ENCODE measurements around the gene PXYLP1.

The PXYLP1 gene

GRCh38 chr3:141253326-141253725 is 21.7 kb downstream of the PXYLP1 start:
- no peak for DNase-seq

DNA sequence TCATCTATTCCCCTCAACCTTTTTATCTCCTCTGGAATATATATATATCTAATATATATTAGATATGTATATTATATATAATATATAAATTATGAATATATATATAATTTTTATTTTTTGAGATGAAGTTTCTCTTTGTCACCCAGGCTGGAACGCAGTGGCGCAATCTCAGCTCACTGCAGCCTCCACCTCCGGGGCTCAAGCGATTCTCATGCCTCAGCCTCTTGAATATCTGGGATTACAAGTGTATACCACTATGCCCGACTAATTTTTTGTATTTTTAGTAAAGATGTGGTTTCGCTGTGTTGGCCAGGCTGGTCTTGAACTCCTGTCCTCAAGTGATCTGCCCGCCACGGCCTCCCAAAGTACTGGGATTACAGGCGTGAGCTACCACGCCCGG is 22.2 kb downstream of the PXYLP1 start:
- no peak for DNase-seq

DNA sequence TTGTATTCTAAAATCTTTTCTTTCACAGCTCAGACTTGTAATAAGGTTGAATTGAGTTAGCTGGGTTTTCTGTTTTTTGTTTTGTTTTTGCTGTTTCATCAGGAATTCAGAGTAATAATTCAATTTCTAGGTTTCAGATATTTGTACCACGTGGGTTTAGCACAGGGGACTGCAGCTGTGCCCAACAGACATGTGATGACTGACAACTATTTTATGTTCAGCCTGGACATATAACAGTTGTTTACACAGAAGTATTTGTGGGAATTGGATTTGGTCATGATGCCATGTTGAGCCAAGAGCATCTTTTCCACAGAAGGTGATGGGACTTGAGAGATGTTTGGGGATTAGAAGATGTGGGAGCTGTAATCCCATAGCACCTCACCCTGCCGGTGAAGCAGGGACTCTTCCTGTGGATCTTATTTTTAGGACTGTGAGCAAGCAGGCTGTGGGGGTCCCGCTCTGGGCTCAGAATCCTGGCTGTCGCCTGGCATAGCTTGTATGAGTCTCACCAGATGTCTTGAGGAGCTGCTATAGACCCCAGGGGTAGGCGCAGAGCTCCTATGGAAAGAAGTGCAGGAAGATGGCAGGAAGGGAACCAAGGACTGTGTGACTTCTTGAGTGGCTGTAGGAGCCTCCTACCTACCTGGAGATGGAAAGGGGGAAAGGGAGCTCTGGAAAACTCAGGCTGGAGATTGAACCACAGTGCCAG is 23.7 kb downstream of the PXYLP1 start:
- no peak for DNase-seq

DNA sequence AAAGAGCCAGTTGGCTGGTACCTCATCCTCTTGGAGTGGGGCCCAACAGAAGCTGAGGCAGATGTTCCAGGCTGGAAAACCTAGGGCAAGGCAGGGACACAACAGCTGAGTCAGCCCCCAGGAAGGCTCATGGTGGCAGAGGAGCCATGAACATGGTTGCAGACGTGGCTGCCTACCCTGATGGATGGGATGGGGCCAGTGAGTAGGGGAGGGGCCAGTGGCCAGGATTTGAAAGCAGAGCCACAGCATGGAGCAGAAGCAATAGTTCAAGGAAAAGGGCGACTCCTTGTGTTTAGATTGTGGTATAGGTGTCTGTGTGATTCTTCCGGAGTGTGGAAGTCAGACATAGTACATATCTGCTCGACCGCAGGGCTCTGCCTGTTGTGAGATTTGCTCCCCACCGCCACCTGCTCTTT is 24.2 kb downstream of the PXYLP1 start:
- DNase-seq, result peak; percentile 10 to 20

DNA sequence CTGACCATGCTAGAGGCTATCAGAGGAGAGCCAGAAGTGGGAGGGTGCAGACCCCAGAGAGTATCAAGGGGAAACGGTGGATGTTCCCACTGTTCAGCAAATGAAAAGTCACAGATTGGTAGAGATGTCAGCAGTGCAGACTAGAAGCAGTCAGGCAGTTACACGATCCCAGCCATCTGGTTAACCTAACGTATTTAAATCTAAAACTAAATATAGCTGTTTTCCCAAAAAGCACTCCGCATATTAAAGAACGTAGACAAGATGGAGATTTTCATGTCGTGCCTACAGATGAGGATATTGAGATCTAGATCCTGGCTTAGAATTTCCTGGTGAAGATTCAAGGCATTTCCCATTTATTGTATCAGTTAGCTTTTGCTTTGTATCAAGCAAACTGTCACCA is 25.2 kb downstream of the PXYLP1 start:
- DNase-seq, result no peak

DNA sequence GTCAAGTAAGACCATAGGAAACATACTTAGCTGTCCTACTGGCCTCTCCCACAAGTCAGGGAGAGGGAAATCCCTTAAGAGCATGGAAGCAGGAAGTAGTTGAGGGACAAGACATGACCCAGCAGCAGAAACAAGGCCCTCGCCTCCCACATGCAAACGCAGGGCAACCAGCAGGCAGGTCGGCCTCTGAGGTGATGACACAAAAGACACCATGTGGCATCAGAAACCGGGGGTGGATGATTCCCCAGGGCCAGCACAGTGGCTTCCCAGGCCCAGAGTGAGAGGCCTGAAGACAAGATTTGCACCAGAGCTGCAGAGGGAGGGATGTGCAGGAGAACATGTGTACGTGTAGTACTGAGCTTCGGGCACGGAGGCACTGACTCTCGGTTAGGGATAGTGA is 26.3 kb downstream of the PXYLP1 start:
- no peak for DNase-seq

DNA sequence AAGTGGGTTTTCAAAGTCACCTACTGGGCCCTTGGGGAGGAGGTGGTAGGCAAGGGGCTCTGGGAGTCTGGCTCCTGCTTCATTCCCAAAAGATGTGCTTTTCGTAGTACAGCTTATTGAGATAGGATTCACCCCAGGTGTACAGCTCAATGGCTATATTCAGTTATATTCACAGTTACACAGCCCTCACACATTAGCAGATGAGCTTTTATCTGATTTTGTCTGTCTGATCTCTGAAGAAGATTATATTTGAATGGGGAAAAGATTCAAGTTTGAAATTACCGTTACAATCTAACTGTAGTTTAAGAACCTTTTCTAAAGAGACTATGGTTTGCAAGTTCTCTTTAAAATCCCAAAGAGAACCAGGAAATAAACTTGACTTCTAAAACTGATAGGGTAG is 27.3 kb downstream of the PXYLP1 start:
- no peak for DNase-seq

- no peak for DNase-seq
Measured at GRCh38 chr3:141259821-141260629, 28.4 kb downstream of the PXYLP1 start.

DNA sequence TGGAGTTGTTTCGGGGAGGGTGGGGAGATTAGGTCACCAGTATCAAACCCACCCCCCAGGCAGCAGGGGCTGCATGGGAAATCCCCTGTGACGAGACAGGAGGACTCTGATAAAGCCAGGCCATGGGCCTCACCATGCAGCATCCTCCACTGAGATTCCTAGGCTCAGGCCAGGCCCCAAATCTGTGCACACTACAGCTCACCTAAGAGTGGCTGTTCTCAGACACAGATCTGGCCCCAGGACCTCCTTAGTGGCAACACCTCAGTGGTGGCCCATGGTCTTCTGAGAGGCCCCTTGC is 29.0 kb downstream of the PXYLP1 start:
- DNase-seq, result no peak

GRCh38 chr3:141261472-141262307 is 30.1 kb downstream of the PXYLP1 start:
- DNase-seq, result no peak

DNA sequence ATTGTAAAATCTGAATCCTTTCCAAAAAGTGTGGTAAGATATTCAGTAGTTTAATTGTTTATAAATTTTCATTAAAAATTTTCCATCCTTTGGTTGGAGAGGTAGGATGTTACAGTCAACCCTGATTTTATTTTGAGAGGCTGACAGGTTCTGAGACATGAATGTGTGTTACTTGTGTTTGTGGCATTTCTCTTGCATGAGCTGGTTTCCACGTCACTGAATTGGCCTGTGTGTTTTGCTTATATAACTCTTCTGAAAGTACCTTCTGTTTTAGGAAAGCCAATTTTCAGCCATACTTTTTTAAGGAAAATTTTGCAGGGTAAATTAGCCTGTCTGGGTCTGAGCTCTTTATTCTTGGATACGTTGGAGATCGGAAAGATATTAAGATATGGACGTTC is 30.7 kb downstream of the PXYLP1 start:
- no peak for DNase-seq

DNA sequence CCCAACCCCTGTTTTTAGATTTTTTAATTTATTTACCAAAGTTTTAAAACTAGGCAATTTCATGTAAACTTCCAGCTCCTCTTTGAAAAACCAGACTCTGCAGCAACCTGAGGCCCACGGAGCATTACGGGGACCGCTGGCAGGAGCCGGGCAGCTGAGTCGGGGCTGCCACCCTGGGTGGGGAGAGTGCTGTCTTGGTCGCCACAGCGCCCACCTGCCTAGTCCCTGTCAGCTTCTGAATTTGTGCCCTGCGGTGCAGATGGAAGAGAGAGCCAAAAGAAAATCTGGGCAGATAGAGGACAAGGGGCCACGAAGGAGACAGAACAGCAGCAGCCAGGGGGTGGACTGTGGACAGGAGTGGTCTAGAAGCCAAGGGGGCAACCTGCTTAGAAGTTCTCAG is 34.6 kb downstream of the PXYLP1 start:
- DNase-seq, result no peak

GRCh38 chr3:141266797-141267555 is 35.4 kb downstream of the PXYLP1 start:
- peak; percentile 14 to 18 for DNase-seq

GRCh38 chr3:141267629-141268028 is 36.0 kb downstream of the PXYLP1 start:
- no peak for DNase-seq

DNA sequence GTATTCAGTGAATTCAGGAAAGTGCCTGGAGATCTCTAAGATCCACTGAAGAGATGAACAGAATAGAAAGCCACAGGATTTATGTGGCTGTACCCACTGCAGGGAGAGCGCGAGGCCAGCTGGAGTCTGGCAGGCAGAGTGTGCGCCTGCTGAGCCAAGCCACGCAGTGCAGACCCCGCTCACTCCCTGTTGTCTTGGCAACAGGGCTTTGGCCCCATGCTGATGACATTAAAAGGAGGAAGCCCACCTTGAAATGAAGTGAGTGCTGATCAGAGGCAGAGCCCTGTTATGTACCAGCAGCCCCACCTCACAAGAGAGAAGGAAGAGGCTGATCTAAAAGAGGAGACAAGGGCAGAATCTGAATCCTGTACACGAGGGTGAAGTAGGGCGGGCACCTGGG is 36.7 kb downstream of the PXYLP1 start:
- DNase-seq, result no peak

GRCh38 chr3:141268791-141269190 is 37.2 kb downstream of the PXYLP1 start:
- DNase-seq, result no peak

DNA sequence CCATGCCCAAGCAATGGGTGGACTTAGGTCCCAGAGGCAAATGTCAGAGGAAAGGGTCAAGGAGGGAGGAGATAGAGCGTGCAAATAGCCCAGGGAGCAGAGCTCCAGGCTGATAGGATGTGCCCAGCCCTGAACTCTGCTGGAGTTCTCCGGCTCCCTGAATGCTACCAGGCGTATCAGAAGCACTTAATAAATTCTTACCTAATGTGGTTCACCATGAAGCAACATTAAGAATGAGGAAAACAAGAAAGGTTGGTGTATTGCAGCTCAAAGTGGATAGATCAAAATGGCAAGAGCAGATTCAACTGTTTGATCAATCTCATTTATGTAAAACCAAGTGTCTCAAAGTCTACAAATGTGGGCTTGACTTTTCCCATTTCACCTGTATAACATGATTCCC is 38.3 kb downstream of the PXYLP1 start:
- no peak for DNase-seq

DNA sequence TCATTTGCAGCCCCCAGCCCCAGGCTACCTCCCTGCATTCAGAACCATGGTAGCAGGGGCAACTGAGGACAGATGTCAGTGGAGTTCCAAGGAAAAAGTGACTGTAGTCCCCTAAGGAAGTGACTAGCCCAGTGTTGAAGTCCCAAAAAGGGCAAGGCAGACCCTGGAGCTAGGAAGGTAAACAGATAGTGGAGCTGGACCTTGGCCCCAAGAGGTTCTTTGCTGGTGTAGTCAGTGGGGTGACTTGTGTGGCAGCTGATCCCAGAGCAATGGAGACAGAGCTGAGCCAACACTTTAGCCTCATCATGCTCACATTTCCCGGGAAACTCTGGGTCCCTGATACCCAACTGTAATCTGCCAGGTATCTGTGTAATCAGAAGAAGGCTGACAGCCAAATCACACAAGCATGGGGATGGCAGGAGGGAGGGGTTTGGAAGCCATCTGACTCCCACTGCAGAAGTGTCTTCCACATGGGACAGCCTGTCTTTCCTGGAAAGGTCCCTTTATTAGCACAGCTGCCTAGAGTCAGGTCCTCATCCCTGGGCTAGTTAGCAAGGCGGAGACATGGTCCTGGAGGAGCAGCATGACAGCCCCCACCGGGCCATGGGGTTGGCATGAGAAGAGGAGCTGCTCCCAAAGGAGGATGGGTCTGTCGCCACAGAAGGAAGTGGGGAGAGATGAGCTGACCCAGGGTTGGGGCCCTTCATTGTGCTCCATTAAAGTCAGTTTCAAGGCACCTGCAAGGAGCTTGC is 39.8 kb downstream of the PXYLP1 start:
- DNase-seq, result no peak

DNA sequence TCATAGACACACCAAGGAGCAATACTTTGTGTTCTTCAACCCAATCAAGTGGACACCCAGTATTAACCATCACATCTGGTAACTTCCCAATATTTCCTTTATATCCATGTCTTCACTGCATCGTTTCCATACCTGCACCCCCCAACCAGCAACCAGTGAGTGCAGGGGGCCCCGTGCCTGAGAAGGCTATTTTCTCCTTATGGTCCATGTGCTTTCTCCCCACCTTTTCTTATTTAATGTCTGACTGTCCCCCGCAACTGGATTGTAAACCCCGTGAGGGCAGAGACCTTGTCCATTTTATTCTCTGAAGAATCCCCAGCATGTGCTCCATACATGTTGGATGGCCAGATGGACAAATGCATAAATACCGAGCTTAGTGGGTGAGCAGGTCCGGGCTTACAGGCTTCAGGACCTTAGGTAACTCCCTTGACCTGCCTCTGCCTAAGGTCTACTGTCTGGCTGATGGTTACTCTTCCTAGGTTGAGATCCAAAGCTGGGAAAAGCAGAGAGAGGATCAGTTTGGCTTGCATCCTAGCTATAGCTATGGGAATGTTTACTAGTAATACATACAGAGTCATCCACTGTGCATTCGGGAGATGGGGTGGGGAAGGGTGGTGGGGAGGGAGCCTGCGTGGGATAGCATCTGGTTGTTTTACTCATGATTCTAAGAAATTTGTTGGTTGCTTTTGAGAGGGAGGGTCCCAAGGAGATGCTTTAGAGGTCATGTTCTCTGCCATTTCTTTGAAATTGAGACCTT is 41.5 kb downstream of the PXYLP1 start:
- no peak for DNase-seq

GRCh38 chr3:141273700-141274410 is 42.2 kb downstream of the PXYLP1 start:
- DNase-seq, result no peak
